Measurements from ENCODE around the gene CGB3. TPM values are rescaled to one million over a fixed set of nuclear protein-coding genes. Genes with fewer than 3 reads are reported as not detected.

The CGB3 gene
- total and polyA plus RNA-seq, 2 donors (not counting 1 experiment from before 2014, with no cell fraction given) = not detected

GRCh38 chr19:49004964-49005614 lies 19.0 kb downstream of the CGB3 start:
- DNase-seq (ENCODE audit: low read depth in 2 of 2) = no peak
- TF ChIP-seq EZH2 (IDR thresholded peaks at IDR 0.05; ENCODE audit: low read length, missing control alignments) = no peak
- TF ChIP-seq, protein P1, sequence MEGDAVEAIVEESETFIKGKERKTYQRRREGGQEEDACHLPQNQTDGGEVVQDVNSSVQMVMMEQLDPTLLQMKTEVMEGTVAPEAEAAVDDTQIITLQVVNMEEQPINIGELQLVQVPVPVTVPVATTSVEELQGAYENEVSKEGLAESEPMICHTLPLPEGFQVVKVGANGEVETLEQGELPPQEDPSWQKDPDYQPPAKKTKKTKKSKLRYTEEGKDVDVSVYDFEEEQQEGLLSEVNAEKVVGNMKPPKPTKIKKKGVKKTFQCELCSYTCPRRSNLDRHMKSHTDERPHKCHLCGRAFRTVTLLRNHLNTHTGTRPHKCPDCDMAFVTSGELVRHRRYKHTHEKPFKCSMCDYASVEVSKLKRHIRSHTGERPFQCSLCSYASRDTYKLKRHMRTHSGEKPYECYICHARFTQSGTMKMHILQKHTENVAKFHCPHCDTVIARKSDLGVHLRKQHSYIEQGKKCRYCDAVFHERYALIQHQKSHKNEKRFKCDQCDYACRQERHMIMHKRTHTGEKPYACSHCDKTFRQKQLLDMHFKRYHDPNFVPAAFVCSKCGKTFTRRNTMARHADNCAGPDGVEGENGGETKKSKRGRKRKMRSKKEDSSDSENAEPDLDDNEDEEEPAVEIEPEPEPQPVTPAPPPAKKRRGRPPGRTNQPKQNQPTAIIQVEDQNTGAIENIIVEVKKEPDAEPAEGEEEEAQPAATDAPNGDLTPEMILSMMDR (conservative IDR thresholded peaks at IDR 0.05 in 1 of 2, IDR thresholded peaks at IDR 0.05 in 1 of 2; ENCODE audit: low read depth in 1 of 2, low read length in 2 of 2) = no peak
- Histone ChIP-seq H3K4me2 (ENCODE audit: extremely low read depth, insufficient read depth, low read length) (no peak overlapping the region), H3K9me3 (ENCODE audit: control insufficient read depth, insufficient read depth, low read depth, low read length) (no peaks in the 10 kb centered on the region), H3K79me2 (ENCODE audit: control insufficient read depth, insufficient read depth, low read length) (no peaks in the 10 kb centered on the region), H3K36me3 (ENCODE audit: control insufficient read depth, insufficient read depth, low read length) (peaks cover 27% of the 10 kb centered on the region), H3K4me1 (ENCODE audit: control insufficient read depth, extremely low read depth, insufficient read depth, low read length) (no peaks in the 10 kb centered on the region), H3K27me3 (ENCODE audit: control insufficient read depth, insufficient read depth, low read length) (no peaks in the 10 kb centered on the region), H3K9ac (ENCODE audit: insufficient read depth, low read length) (no peak overlapping the region), H3K4me3 (replicated peaks in 1 of 4; ENCODE audit: control extremely low read depth in 1 of 4, insufficient read depth in 1 of 4, low read depth in 3 of 4, low read length in 4 of 4) (no peak overlapping the region), H3K27ac (ENCODE audit: insufficient read depth, low read length) (no peak overlapping the region), H2AFZ (ENCODE audit: low read length) (no peak overlapping the region), H4K20me1 (ENCODE audit: control insufficient read depth, extremely low read depth, insufficient read depth, low read length) (no peaks in the 10 kb centered on the region)

DNA sequence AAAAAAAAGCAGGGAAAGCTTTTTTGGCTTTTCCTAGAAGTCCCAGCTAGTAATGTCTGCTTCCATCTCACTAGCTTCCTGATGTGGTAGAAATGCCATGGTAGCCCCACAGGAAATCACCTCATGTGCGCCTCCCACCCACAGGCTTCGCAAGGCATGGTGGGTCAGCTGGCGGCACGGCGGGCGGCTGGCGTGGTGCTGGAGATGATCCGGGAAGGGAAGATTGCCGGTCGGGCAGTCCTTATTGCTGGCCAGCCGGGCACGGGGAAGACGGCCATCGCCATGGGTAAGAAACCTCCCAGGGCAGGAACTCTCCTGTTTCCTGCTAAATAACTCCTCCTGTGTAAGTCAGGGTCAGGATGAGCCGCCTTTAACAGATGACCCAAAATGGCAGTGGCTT lies 20.0 kb downstream of the CGB3 start:
- no peak for DNase-seq (ENCODE audit: low read depth in 2 of 2)
- H3K4me2 ChIP-seq (ENCODE audit: extremely low read depth, insufficient read depth, low read length) = no peak overlapping the region

GRCh38 chr19:48999481-49000325 lies 24.4 kb downstream of the CGB3 start:
- Histone ChIP-seq H3K9me3 (ENCODE audit: control insufficient read depth, insufficient read depth, low read depth, low read length) (no peaks in the 10 kb centered on the region), H3K79me2 (ENCODE audit: control insufficient read depth, insufficient read depth, low read length) (peaks cover 31% of the 10 kb centered on the region), H3K9ac (ENCODE audit: insufficient read depth, low read length) (no peak overlapping the region), H3K4me3 (replicated peaks in 1 of 4; ENCODE audit: control extremely low read depth in 1 of 4, insufficient read depth in 1 of 4, low read depth in 3 of 4, low read length in 4 of 4) (no peak overlapping the region), H3K36me3 (ENCODE audit: control insufficient read depth, insufficient read depth, low read length) (peaks cover 7% of the 10 kb centered on the region), H3K4me1 (ENCODE audit: control insufficient read depth, extremely low read depth, insufficient read depth, low read length) (peaks cover 5% of the 10 kb centered on the region), H4K20me1 (ENCODE audit: control insufficient read depth, extremely low read depth, insufficient read depth, low read length) (no peaks in the 10 kb centered on the region), H3K27ac (ENCODE audit: insufficient read depth, low read length) (no peak overlapping the region), H3K4me2 (ENCODE audit: extremely low read depth, insufficient read depth, low read length) (no peak overlapping the region), H2AFZ (ENCODE audit: low read length) (no peak overlapping the region), H3K27me3 (ENCODE audit: control insufficient read depth, insufficient read depth, low read length) (no peaks in the 10 kb centered on the region)
- TF ChIP-seq EZH2 (IDR thresholded peaks at IDR 0.05; ENCODE audit: low read length, missing control alignments) = no peak
- TF ChIP-seq, protein P1 (conservative IDR thresholded peaks at IDR 0.05 in 1 of 2, IDR thresholded peaks at IDR 0.05 in 1 of 2; ENCODE audit: low read depth in 1 of 2, low read length in 2 of 2) = peak; percentile 61 to 85
- DNase-seq (ENCODE audit: low read depth in 2 of 2) = peak; percentile 62 to 64

More for the DNA sequence above, 20.0 kb downstream of the CGB3 start:
- no peak overlapping the region for H3K9ac ChIP-seq (ENCODE audit: insufficient read depth, low read length)
- no peaks in the 10 kb centered on the region for H3K9me3 ChIP-seq (ENCODE audit: control insufficient read depth, insufficient read depth, low read depth, low read length)
- TF ChIP-seq EZH2 (IDR thresholded peaks at IDR 0.05; ENCODE audit: low read length, missing control alignments) = no peak
- peaks cover 3% of the 10 kb centered on the region for H3K79me2 ChIP-seq (ENCODE audit: control insufficient read depth, insufficient read depth, low read length)
- H3K4me3 ChIP-seq (replicated peaks in 1 of 4; ENCODE audit: control extremely low read depth in 1 of 4, insufficient read depth in 1 of 4, low read depth in 3 of 4, low read length in 4 of 4) = no peak overlapping the region
- H3K36me3 ChIP-seq (ENCODE audit: control insufficient read depth, insufficient read depth, low read length) = peaks cover 23% of the 10 kb centered on the region
- H3K4me1 ChIP-seq (ENCODE audit: control insufficient read depth, extremely low read depth, insufficient read depth, low read length) = no peaks in the 10 kb centered on the region
- no peaks in the 10 kb centered on the region for H4K20me1 ChIP-seq (ENCODE audit: control insufficient read depth, extremely low read depth, insufficient read depth, low read length)
- H2AFZ ChIP-seq (ENCODE audit: low read length) = no peak overlapping the region
- no peak overlapping the region for H3K27ac ChIP-seq (ENCODE audit: insufficient read depth, low read length)
- no peaks in the 10 kb centered on the region for H3K27me3 ChIP-seq (ENCODE audit: control insufficient read depth, insufficient read depth, low read length)
